HCT116 (cell line): ENCODE results near the gene LMX1A. TPM values are rescaled to one million over a fixed set of nuclear protein-coding genes. Genes with fewer than 3 reads are reported as not detected.

Source experiments
- ATAC-seq: fragments of 200-7000 bp; cut with Tn5 transposase; 2 replicates; pipeline ENCODE4 v1.9.1; 2020; ENCODE audit warnings: mild to moderate bottlenecking, moderate library complexity
- BruUV-seq: library from RNA; stranded (reverse); fragments of 400-500 nt; replicated peaks from 2 replicates; lab custom pipeline; 2021; lab: Mats Ljungman, UMichigan
- CTCF ChIA-PET: fragments of 300-600 bp; sonication (Branson Sonifier 250); formaldehyde crosslinking; loops from one replicate; lab custom pipeline; 2021; ENCODE audit warnings: antibody characterized with exemption; lab: Charles Lee
- POLR2A ChIA-PET: fragments of 300-600, 350-600 bp; sonication (Branson Sonifier 250); formaldehyde crosslinking; loops from one replicate; lab custom pipeline; 2021; ENCODE audit warnings: antibody characterized with exemption; lab: Charles Lee
- RAD21 ChIA-PET, 2 experiments: fragments of 300-600 bp; sonication (Branson Sonifier 250); formaldehyde crosslinking; loops; one replicate each; lab custom pipeline; 2023; ENCODE audit warnings: low total read pairs in 2 of 2; ENCODE audit not compliant: uncharacterized antibody in 2 of 2, unreplicated experiment in 2 of 2, low non-redundant PET in 1 of 2; lab: Charles Lee
- DNase-seq: peaks from one replicate; pipeline ENCODE4 v3.0.0-alpha.2; 2010; ENCODE audit warnings: low read depth, low spot score
- H2AFZ ChIP-seq: fragments of 200-600 bp; shearing (Covaris generic), sonication (generic); 2 replicates; pipeline ENCODE4 v1.6.1; 2017; ENCODE audit warnings: low read depth, mixed run types, mixed read lengths, antibody characterized with exemption, low read length; ENCODE audit not compliant: poor library complexity, severe bottlenecking
- H3K27ac ChIP-seq: 2 replicates; pipeline ENCODE4 v1.5.1; 2012; ENCODE audit warnings: low read depth, low read length
- H3K27me3 ChIP-seq: fragments of 200-600 bp; sonication (generic); 2 replicates; pipeline ENCODE4 v1.6.1; 2016; ENCODE audit warnings: mixed run types, low read length, mixed read lengths; ENCODE audit not compliant: insufficient read depth
- H3K36me3 ChIP-seq, 2 experiments: fragments of 200-500 bp in 1 of 2; fragments of 200-600 bp in 1 of 2; sonication (Bioruptor generic) in 1 of 2; sonication (generic) in 1 of 2; 2 replicates each; pipeline versions ENCODE4 v1.5.1 to v1.6.1; 2014 to 2016; ENCODE audit warnings: low read length in 2 of 2, inconsistent platforms in 1 of 2, mixed read lengths in 1 of 2, mixed run types in 1 of 2; ENCODE audit not compliant: insufficient read depth in 2 of 2, control insufficient read depth in 1 of 2
- H3K4me1 ChIP-seq, 2 experiments: fragments of 200-600 bp in 1 of 2; sonication (generic) in 1 of 2; 2 replicates each; pipeline versions ENCODE4 v1.5.1 to v1.6.1; 2012 to 2017; ENCODE audit warnings: low read length in 2 of 2, inconsistent platforms in 1 of 2, mild to moderate bottlenecking in 1 of 2, mixed read lengths in 1 of 2, mixed run types in 1 of 2, moderate library complexity in 1 of 2; ENCODE audit not compliant: insufficient read depth in 2 of 2, control insufficient read depth in 1 of 2
- H3K4me2 ChIP-seq: fragments of 200-600 bp; sonication (generic); 2 replicates; pipeline ENCODE4 v1.6.1; 2017; ENCODE audit warnings: mixed run types, low read length, mixed read lengths
- H3K4me3 ChIP-seq, 2 experiments: fragments of 200-600 bp in 1 of 2; sonication (generic) in 1 of 2; replicated peaks in 1 of 2; 2 replicates each; pipeline ENCODE4 v1.5.1; 2011 to 2016; ENCODE audit warnings: low read length in 2 of 2, control low read depth in 1 of 2, low read depth in 1 of 2, mild to moderate bottlenecking in 1 of 2, mixed read lengths in 1 of 2, mixed run types in 1 of 2
- H3K79me2 ChIP-seq: fragments of 200-600 bp; sonication (generic); 2 replicates; pipeline ENCODE4 v1.6.1; 2017; ENCODE audit warnings: mild to moderate bottlenecking, mixed run types, low read length, moderate library complexity, mixed read lengths; ENCODE audit not compliant: insufficient read depth
- H3K9ac ChIP-seq: fragments of 200-600 bp; sonication (generic); 2 replicates; pipeline ENCODE4 v1.6.1; 2016; ENCODE audit warnings: low read length, mixed read lengths
- H3K9me2 ChIP-seq: fragments of 200-600 bp; sonication (generic), shearing (Covaris generic); 2 replicates; pipeline ENCODE4 v1.6.1; 2017; ENCODE audit warnings: mixed run types, mild to moderate bottlenecking, moderate library complexity; ENCODE audit not compliant: insufficient read depth
- H3K9me3 ChIP-seq, 2 experiments: fragments of 200-500 bp in 1 of 2; fragments of 200-600 bp in 1 of 2; sonication (Bioruptor generic) in 1 of 2; sonication (generic) in 1 of 2; 2 replicates each; pipeline ENCODE4 v1.6.1; 2014 to 2017; ENCODE audit warnings: low read length in 2 of 2, mixed read lengths in 2 of 2, inconsistent platforms in 1 of 2, low read depth in 1 of 2, mild to moderate bottlenecking in 1 of 2, mixed run types in 1 of 2, moderate library complexity in 1 of 2; ENCODE audit not compliant: control insufficient read depth in 1 of 2, insufficient read depth in 1 of 2
- H4K20me1 ChIP-seq: fragments of 200-600 bp; sonication (generic), shearing (Covaris generic); 2 replicates; pipeline ENCODE4 v1.6.1; 2017; ENCODE audit warnings: mixed run types, mild to moderate bottlenecking, moderate library complexity; ENCODE audit not compliant: insufficient read depth
- ATF3 ChIP-seq: IDR thresholded peaks from 2 replicates; pipeline ENCODE4 v1.6.1; 2012
- CBX3 ChIP-seq: IDR thresholded peaks from 2 replicates; pipeline ENCODE4 v1.6.1; 2012; ENCODE audit warnings: low read depth
- CEBPB ChIP-seq: IDR thresholded peaks from 2 replicates; pipeline ENCODE4 v1.6.1; 2012; ENCODE audit warnings: low read depth
- EGR1 ChIP-seq: IDR thresholded peaks from 2 replicates; pipeline ENCODE4 v1.6.1; 2012; ENCODE audit warnings: low read depth
- ELF1 ChIP-seq: IDR thresholded peaks from 2 replicates; pipeline ENCODE4 v1.6.1; 2012; ENCODE audit warnings: low read depth, borderline replicate concordance
- EZH2 ChIP-seq: fragments of 200-600 bp; sonication (generic); IDR thresholded peaks from 2 replicates; pipeline ENCODE4 v1.6.1; 2017; ENCODE audit warnings: antibody characterized with exemption, mixed run types
- EZH2phosphoT487 ChIP-seq: fragments of 200-600 bp; IDR thresholded peaks from 2 replicates; pipeline ENCODE4 v1.6.1; 2018; ENCODE audit warnings: antibody characterized with exemption, borderline replicate concordance
- FOSL1 ChIP-seq: IDR thresholded peaks from 2 replicates; pipeline ENCODE4 v1.6.1; 2012; ENCODE audit warnings: low read depth
- MAX ChIP-seq: IDR thresholded peaks from 2 replicates; pipeline ENCODE4 v1.6.1; 2012
- POLR2A ChIP-seq: IDR thresholded peaks from 2 replicates; pipeline ENCODE4 v1.7.0; 2011; ENCODE audit warnings: borderline replicate concordance; ENCODE audit not compliant: insufficient read depth, insufficient read length; ENCODE audit errors: extremely low read depth
- POLR2AphosphoS5 ChIP-seq: IDR thresholded peaks from 2 replicates; pipeline ENCODE4 v1.6.1; 2011; ENCODE audit warnings: mild to moderate bottlenecking, low read depth, low read length, moderate library complexity
- RAD21 ChIP-seq: IDR thresholded peaks from 2 replicates; pipeline ENCODE4 v1.6.1; 2012; ENCODE audit warnings: low read depth, mild to moderate bottlenecking
- SIN3A ChIP-seq: IDR thresholded peaks from 2 replicates; pipeline ENCODE4 v1.6.1; 2012; ENCODE audit warnings: low read depth
- SP1 ChIP-seq: IDR thresholded peaks from 2 replicates; pipeline ENCODE4 v1.6.1; 2012; ENCODE audit warnings: low read depth
- SRF ChIP-seq: IDR thresholded peaks from 2 replicates; pipeline ENCODE4 v1.6.1; 2012; ENCODE audit warnings: low read depth
- TCF7L2 ChIP-seq: IDR thresholded peaks from 2 replicates; pipeline ENCODE4 v1.7.0; 2011; ENCODE audit warnings: borderline replicate concordance, inconsistent platforms; ENCODE audit not compliant: insufficient read depth, insufficient read length; ENCODE audit errors: extremely low read depth
- YY1 ChIP-seq: IDR thresholded peaks from 2 replicates; pipeline ENCODE4 v1.6.1; 2011; ENCODE audit warnings: low read length, low read depth, moderate library complexity, mild to moderate bottlenecking; ENCODE audit not compliant: insufficient replicate concordance; ENCODE audit errors: extremely low read depth
- ZFX ChIP-seq: fragments of 450-650 bp; IDR thresholded peaks from 2 replicates; pipeline ENCODE4 v1.6.1; 2017
- ZNF274 ChIP-seq: fragments of 200-500 bp; sonication (Bioruptor generic); IDR thresholded peaks from 2 replicates; pipeline ENCODE4 v1.6.1; 2014; ENCODE audit warnings: mild to moderate bottlenecking, low read depth, low read length, inconsistent platforms
- intact Hi-C: fragments of 100-400 bp; cut with micrococcal nuclease; formaldehyde crosslinking; loops from 2 replicates; pipeline ENCODE4 v1.10.0; 2022
- total RNA-seq: library from RNA; stranded (reverse); gene quantifications from one replicate; pipeline ENCODE4 v1.2.1, GENCODE V29; 2021; ENCODE audit not compliant: unreplicated experiment
- TF ChIP-seq, protein P1 (sequence below), 3 experiments: fragments of 200-600 bp in 1 of 3; sonication (generic) in 1 of 3; IDR thresholded peaks in 2 of 3; conservative IDR thresholded peaks in 1 of 3; 2 replicates each; pipeline ENCODE4 v1.5.1; 2012 to 2017; ENCODE audit warnings: low read depth in 2 of 3, low read length in 2 of 3, antibody characterized with exemption in 1 of 3, borderline replicate concordance in 1 of 3, control low read depth in 1 of 3, mild to moderate bottlenecking in 1 of 3, mixed read lengths in 1 of 3, mixed run types in 1 of 3, moderate library complexity in 1 of 3; ENCODE audit not compliant: insufficient read depth in 1 of 3
- TF ChIP-seq, protein P2 (sequence below): IDR thresholded peaks from 2 replicates; pipeline ENCODE4 v1.6.1; 2012; ENCODE audit warnings: low read depth

Gene LMX1A
- total RNA-seq, 1 experiment from 2014 or later: not detected

DNA sequence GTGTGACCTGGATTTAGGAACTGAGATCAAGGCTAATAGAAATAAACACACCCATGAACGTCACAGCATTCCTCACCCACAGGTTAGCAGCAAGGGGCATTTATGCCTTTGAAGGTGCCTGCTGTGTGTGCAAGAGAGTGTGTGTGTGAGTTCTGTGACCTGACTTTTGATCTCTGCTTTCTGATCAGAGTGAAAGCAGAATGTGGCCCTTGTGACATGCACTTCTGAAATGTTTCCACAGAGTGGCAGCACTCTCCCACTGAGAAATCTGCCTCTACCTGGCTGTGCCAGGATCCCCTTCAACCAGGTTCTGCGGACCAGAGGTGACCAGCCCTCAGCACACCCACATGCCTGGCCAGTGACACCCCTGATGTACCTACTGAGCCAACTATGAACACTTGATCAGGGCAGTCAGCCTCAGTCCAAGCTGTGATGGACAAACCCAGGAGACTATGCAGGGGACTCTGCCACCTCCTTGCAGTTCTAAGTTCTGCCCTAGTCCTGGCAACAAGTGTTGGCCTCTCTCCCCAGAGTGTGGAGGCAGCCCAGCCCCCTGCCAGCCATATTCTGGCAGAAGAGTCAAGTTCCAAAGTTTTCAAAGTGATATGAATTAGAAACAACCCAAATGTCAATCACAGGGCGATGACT lies 47.4 kb upstream of the LMX1A start:
- Histone ChIP-seq H3K4me3 (no peak overlapping the region), H3K4me2 (peak overlapping the region; percentile 30; the same call in 1 of the 2 replicates), H3K27me3 (0 out of 2 replicates have a peak, but pooled peaks cover 8% of the 10 kb centered on the region), H2AFZ (no peak overlapping the region), H3K9me3 (no peaks in the 10 kb centered on the region), H3K79me2 (no peaks in the 10 kb centered on the region), H3K9me2 (no peaks in the 10 kb centered on the region), H3K36me3 (no peaks in the 10 kb centered on the region), H4K20me1 (no peaks in the 10 kb centered on the region), H3K27ac (no peak overlapping the region), H3K9ac (no peak overlapping the region), H3K4me1 (no peaks in the 10 kb centered on the region)
- ATAC-seq (peak; percentile 90), DNase-seq (peak; percentile 24)
- intact Hi-C loops: loop anchor here (1.0 to 10.0 kb wide), 2 partner anchors 189 to 311 kb away; no protein-coding TSS in a partner anchor
- ChIA-PET POLR2A (no interaction called here), RAD21 (interaction anchor here in 1 of 2 experiments (0.8 kb wide), 1 partner anchor 188 kb away, joined by 3 read pairs; no protein-coding TSS in a partner anchor), CTCF (interaction anchor here (1.1 to 5.7 kb wide), 2 partner anchors 8 to 189 kb away, joined by 3 to 26 read pairs; no protein-coding TSS in a partner anchor)
- BruUV-seq: no TSS peak
- no peak for TF ChIP-seq YY1
- no peak for TF ChIP-seq CBX3
- TF ChIP-seq EZH2phosphoT487: no peak
- TF ChIP-seq, protein P1, sequence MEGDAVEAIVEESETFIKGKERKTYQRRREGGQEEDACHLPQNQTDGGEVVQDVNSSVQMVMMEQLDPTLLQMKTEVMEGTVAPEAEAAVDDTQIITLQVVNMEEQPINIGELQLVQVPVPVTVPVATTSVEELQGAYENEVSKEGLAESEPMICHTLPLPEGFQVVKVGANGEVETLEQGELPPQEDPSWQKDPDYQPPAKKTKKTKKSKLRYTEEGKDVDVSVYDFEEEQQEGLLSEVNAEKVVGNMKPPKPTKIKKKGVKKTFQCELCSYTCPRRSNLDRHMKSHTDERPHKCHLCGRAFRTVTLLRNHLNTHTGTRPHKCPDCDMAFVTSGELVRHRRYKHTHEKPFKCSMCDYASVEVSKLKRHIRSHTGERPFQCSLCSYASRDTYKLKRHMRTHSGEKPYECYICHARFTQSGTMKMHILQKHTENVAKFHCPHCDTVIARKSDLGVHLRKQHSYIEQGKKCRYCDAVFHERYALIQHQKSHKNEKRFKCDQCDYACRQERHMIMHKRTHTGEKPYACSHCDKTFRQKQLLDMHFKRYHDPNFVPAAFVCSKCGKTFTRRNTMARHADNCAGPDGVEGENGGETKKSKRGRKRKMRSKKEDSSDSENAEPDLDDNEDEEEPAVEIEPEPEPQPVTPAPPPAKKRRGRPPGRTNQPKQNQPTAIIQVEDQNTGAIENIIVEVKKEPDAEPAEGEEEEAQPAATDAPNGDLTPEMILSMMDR (IDR thresholded peaks at IDR 0.05 in 2 of 3, conservative IDR thresholded peaks at IDR 0.05 in 1 of 3; ENCODE audit: borderline replicate concordance in 1 of 3, insufficient read depth in 1 of 3, low read depth in 2 of 3, low read length in 2 of 3): peak; percentile 65 to 76 (median 65)
- TF ChIP-seq ZFX: no peak
- TF ChIP-seq SIN3A: no peak
- TF ChIP-seq EGR1: no peak
- TF ChIP-seq POLR2AphosphoS5: no peak
- TF ChIP-seq, protein P2, sequence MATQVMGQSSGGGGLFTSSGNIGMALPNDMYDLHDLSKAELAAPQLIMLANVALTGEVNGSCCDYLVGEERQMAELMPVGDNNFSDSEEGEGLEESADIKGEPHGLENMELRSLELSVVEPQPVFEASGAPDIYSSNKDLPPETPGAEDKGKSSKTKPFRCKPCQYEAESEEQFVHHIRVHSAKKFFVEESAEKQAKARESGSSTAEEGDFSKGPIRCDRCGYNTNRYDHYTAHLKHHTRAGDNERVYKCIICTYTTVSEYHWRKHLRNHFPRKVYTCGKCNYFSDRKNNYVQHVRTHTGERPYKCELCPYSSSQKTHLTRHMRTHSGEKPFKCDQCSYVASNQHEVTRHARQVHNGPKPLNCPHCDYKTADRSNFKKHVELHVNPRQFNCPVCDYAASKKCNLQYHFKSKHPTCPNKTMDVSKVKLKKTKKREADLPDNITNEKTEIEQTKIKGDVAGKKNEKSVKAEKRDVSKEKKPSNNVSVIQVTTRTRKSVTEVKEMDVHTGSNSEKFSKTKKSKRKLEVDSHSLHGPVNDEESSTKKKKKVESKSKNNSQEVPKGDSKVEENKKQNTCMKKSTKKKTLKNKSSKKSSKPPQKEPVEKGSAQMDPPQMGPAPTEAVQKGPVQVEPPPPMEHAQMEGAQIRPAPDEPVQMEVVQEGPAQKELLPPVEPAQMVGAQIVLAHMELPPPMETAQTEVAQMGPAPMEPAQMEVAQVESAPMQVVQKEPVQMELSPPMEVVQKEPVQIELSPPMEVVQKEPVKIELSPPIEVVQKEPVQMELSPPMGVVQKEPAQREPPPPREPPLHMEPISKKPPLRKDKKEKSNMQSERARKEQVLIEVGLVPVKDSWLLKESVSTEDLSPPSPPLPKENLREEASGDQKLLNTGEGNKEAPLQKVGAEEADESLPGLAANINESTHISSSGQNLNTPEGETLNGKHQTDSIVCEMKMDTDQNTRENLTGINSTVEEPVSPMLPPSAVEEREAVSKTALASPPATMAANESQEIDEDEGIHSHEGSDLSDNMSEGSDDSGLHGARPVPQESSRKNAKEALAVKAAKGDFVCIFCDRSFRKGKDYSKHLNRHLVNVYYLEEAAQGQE: no peak
- TF ChIP-seq SRF: no peak
- TF ChIP-seq FOSL1: no peak
- TF ChIP-seq CEBPB: no peak
- TF ChIP-seq SP1: no peak
- peak; percentile 89 for TF ChIP-seq RAD21
- no peak for TF ChIP-seq ELF1
- no peak for TF ChIP-seq POLR2A
- TF ChIP-seq MAX: no peak
- TF ChIP-seq ZNF274: no peak
- TF ChIP-seq TCF7L2: peak; percentile 51
- TF ChIP-seq EZH2: no peak
- no peak for TF ChIP-seq ATF3
